GM12878 (cell line): ENCODE results near the gene SPTBN1. TPM values are rescaled to one million over a fixed set of nuclear protein-coding genes. Genes with fewer than 3 reads are reported as not detected.

Experiments
- ATAC-seq: fragments of 200-7000 bp; cut with Tn5 transposase; 3 replicates; pipeline ENCODE4 v1.9.1; 2020; ENCODE audit warnings: mild to moderate bottlenecking, moderate library complexity
- BruUV-seq: library from RNA; stranded (reverse); fragments of 400-500 nt; replicated peaks from 2 replicates; lab custom pipeline; 2021; lab: Mats Ljungman, UMichigan
- CTCF ChIA-PET: fragments of 300-600 bp; sonication (Branson Sonifier 250); formaldehyde crosslinking; extraction: SDS; loops from one replicate; lab custom pipeline; 2021; ENCODE audit warnings: inconsistent platforms; lab: Yijun Ruan, JAX
- POLR2A ChIA-PET: fragments of 350-600 bp; formaldehyde crosslinking; extraction: SDS; loops from one replicate; lab custom pipeline; 2021; ENCODE audit warnings: inconsistent platforms; lab: Charles Lee
- RAD21 ChIA-PET: fragments of 300-600 bp; sonication (Branson Sonifier 250); formaldehyde crosslinking; loops from one replicate; lab custom pipeline; 2023; ENCODE audit warnings: antibody characterized with exemption; ENCODE audit not compliant: unreplicated experiment; lab: Charles Lee
- SMC1A ChIA-PET: fragments of 300-600 bp; sonication (Branson Sonifier 250); formaldehyde crosslinking; loops from one replicate; lab custom pipeline; 2023; ENCODE audit not compliant: unreplicated experiment, uncharacterized antibody; lab: Charles Lee
- DNase-seq: peaks from one replicate; pipeline ENCODE4 v3.0.0-alpha.2; 2011; ENCODE audit warnings: low read depth, low spot score
- FAIRE-seq: peaks from 3 replicates; lab custom pipeline; 2011; peaks lifted over from hg19 to GRCh38; lab: Jason Lieb, UNC
- H2AFZ ChIP-seq: 2 replicates; pipeline ENCODE4 v1.6.0; 2011; ENCODE audit warnings: low read depth, low read length, control low read depth; ENCODE audit not compliant: control insufficient read depth
- H3K27ac ChIP-seq: 2 replicates; pipeline ENCODE4 v1.5.1; 2011; ENCODE audit warnings: control low read depth; ENCODE audit not compliant: control insufficient read depth, insufficient read depth
- H3K27me3 ChIP-seq, 2 experiments: replicated peaks in 1 of 2; 2 replicates each; pipeline versions ENCODE4 v1.6.0 to v1.6.1; 2011; ENCODE audit warnings: low read length in 1 of 2; ENCODE audit not compliant: control insufficient read depth in 2 of 2, insufficient read depth in 2 of 2
- H3K36me3 ChIP-seq, 2 experiments: 2 replicates each; pipeline ENCODE4 v1.5.1; 2011; ENCODE audit warnings: low read length in 1 of 2; ENCODE audit not compliant: control insufficient read depth in 2 of 2, insufficient read depth in 2 of 2
- H3K4me1 ChIP-seq: 2 replicates; pipeline ENCODE4 v1.6.1; 2011; ENCODE audit warnings: mild to moderate bottlenecking, low read length, moderate library complexity, mixed read lengths; ENCODE audit not compliant: control insufficient read depth, insufficient read depth
- H3K4me2 ChIP-seq: 2 replicates; pipeline ENCODE4 v1.6.0; 2011; ENCODE audit warnings: control low read depth; ENCODE audit not compliant: control insufficient read depth, insufficient read depth
- H3K4me3 ChIP-seq: fragments of 200-600 bp; sonication (generic); 2 replicates; pipeline ENCODE4 v1.5.1; 2016
- H3K79me2 ChIP-seq: 2 replicates; pipeline ENCODE4 v1.6.0; 2011; ENCODE audit warnings: low read length; ENCODE audit not compliant: control insufficient read depth, insufficient read depth
- H3K9ac ChIP-seq: 2 replicates; pipeline ENCODE4 v1.8.0; 2011; ENCODE audit warnings: low read length, control low read depth, mixed read lengths; ENCODE audit not compliant: control insufficient read depth, insufficient read depth
- H3K9me3 ChIP-seq: replicated peaks from 3 replicates; pipeline ENCODE4 v1.5.1; 2011; ENCODE audit warnings: mild to moderate bottlenecking, low read length; ENCODE audit not compliant: control insufficient read depth, insufficient read depth
- H4K20me1 ChIP-seq: 2 replicates; pipeline ENCODE4 v1.6.0; 2011; ENCODE audit not compliant: control insufficient read depth, insufficient read depth
- ASH2L ChIP-seq: fragments of 300-600, 200-600 bp; sonication (generic); IDR thresholded peaks from 2 replicates; pipeline ENCODE4 v1.6.1; 2017; ENCODE audit warnings: low read depth, mild to moderate bottlenecking, borderline replicate concordance
- EED ChIP-seq: sonication (generic); IDR thresholded peaks from 2 replicates; pipeline ENCODE4 v1.6.1; 2016; ENCODE audit warnings: antibody characterized with exemption, low read depth
- HDAC6 ChIP-seq: fragments of 200-600 bp; sonication (generic); IDR thresholded peaks from one replicate; pipeline ENCODE4 v1.8.0; 2017; ENCODE audit warnings: antibody characterized with exemption; ENCODE audit not compliant: unreplicated experiment
- HSF1 ChIP-seq: fragments of 150-350 bp; IDR thresholded peaks from 2 replicates; pipeline ENCODE4 v1.6.1; 2014; ENCODE audit warnings: mild to moderate bottlenecking, low read depth, low read length
- IRF3 ChIP-seq: fragments of 450-650 bp; IDR thresholded peaks from 2 replicates; pipeline ENCODE4 v1.6.1; 2014; ENCODE audit warnings: mild to moderate bottlenecking
- JUND ChIP-seq: IDR thresholded peaks from 2 replicates; pipeline ENCODE4 v1.6.1; 2012; ENCODE audit warnings: low read depth, mild to moderate bottlenecking, low read length, improper control_type of control experiment, moderate library complexity
- MYB ChIP-seq: fragments of 150-350 bp; IDR thresholded peaks from 2 replicates; pipeline ENCODE4 v1.6.1; 2014; ENCODE audit warnings: mild to moderate bottlenecking, low read depth, low read length, borderline replicate concordance
- PKNOX1 ChIP-seq: fragments of 450-650 bp; IDR thresholded peaks from 2 replicates; pipeline ENCODE4 v1.6.1; 2016; ENCODE audit warnings: mild to moderate bottlenecking
- RELB ChIP-seq: fragments of 450-650 bp; IDR thresholded peaks from 2 replicates; pipeline ENCODE4 v1.6.1; 2017; ENCODE audit warnings: low read depth, mild to moderate bottlenecking, moderate library complexity
- SMAD5 ChIP-seq: IDR thresholded peaks from 2 replicates; pipeline ENCODE4 v1.6.1; 2016; ENCODE audit warnings: antibody characterized with exemption, low read depth
- SMC3 ChIP-seq: IDR thresholded peaks from 2 replicates; pipeline ENCODE4 v1.6.1; 2011; ENCODE audit warnings: low read length, improper control_type of control experiment, borderline replicate concordance
- TCF3 ChIP-seq: IDR thresholded peaks from 2 replicates; pipeline ENCODE4 v1.6.1; 2012; ENCODE audit warnings: low read depth, mild to moderate bottlenecking, low read length, borderline replicate concordance; ENCODE audit not compliant: insufficient read depth
- ZBTB40 ChIP-seq: fragments of 450-650 bp; IDR thresholded peaks from 2 replicates; pipeline ENCODE4 v1.6.1; 2016; ENCODE audit warnings: mild to moderate bottlenecking, moderate library complexity, borderline replicate concordance
- ZNF24 ChIP-seq: fragments of 450-650 bp; IDR thresholded peaks from 2 replicates; pipeline ENCODE4 v1.6.1; 2017; ENCODE audit warnings: antibody characterized with exemption, mild to moderate bottlenecking
- ZZZ3 ChIP-seq: IDR thresholded peaks from 2 replicates; pipeline ENCODE4 v1.6.1; 2011; ENCODE audit warnings: low read depth; ENCODE audit not compliant: control insufficient read depth, insufficient read length
- WGBS: methylation state at CpG from one replicate; pipeline ENCODE4 v1.1.6; 2016; ENCODE audit warnings: low lambda C conversion rate; ENCODE audit not compliant: insufficient replicate concordance, insufficient coverage; ENCODE audit errors: missing lambda C conversion rate; 5-methylcytosine and 5-hydroxymethylcytosine counted together
- in situ Hi-C: fragments of 300-500 bp; cut with MboI; formaldehyde crosslinking; loops from 9 replicates; pipeline ENCODE4 v1.14.3; 2018; ENCODE audit warnings: mixed read lengths
- intact Hi-C: fragments of 100-400 bp; cut with micrococcal nuclease; formaldehyde crosslinking; loops from one replicate; pipeline ENCODE4 v1.14.2; 2022; ENCODE audit not compliant: unreplicated experiment
- polyA plus RNA-seq, 11 experiments: library from polyadenylated mRNA; depleted of rRNA in 4 of 11; unstranded in 6 of 11; stranded (reverse) in 5 of 11; fragments of >200 nt; fragmentation: Nextera tagmentation in 4 of 11; fragmentation: Illumina TruSeq in 1 of 11; extraction: Ambion mirVana in 4 of 11; extraction: Trizol in 1 of 11; gene quantifications; 1 replicate in 1 of 11; 2 replicates in 10 of 11; pipeline versions ENCODE4 v1.2.1 to v1.2.3, GENCODE V29; 2011 to 2016; ENCODE audit warnings: inconsistent platforms in 2 of 11, missing spikeins in 2 of 11, low read depth in 1 of 11
- total RNA-seq, 4 experiments: library from RNA; depleted of rRNA in 3 of 4; stranded (reverse); fragments of >200 nt in 3 of 4; fragmentation: Illumina TruSeq in 1 of 4; extraction: Trizol in 1 of 4; gene quantifications; 2 replicates each; pipeline versions ENCODE4 v1.2.1 to v1.2.3, GENCODE V29; 2013 to 2021

The SPTBN1 gene
- total and polyA plus RNA-seq, 10 of the 15 experiments (the other 5 are each of a cell fraction or from before 2014, with no cell fraction given): 20.6 to 154 (median 76.7) TPM

- no peak for DNase-seq
- in situ Hi-C loops: no loop called here
- no TSS peak for BruUV-seq
- H4K20me1 ChIP-seq: no peaks in the 10 kb centered on the region
- H2AFZ ChIP-seq: no peak overlapping the region
- ChIA-PET POLR2A (no interaction called here), CTCF (no interaction called here), RAD21 (interaction anchor here (1.4 kb wide), 1 partner anchor 18 kb away, joined by 3 read pairs; no protein-coding TSS in a partner anchor), SMC1A (interaction anchor here (4.8 kb wide), 1 partner anchor 125 kb away, joined by 28 read pairs; no protein-coding TSS in a partner anchor)
- no peak overlapping the region for H3K4me3 ChIP-seq
- H3K4me1 ChIP-seq: no peaks in the 10 kb centered on the region
- intact Hi-C loops: no loop called here
- no peak overlapping the region for H3K9ac ChIP-seq
- no peak overlapping the region for H3K4me2 ChIP-seq
- no peak for FAIRE-seq
- no peak for TF ChIP-seq ZNF24
- no peak for TF ChIP-seq HSF1
- TF ChIP-seq SMC3: no peak
- no peak for TF ChIP-seq TCF3
- no peak for TF ChIP-seq ZBTB40
- TF ChIP-seq MYB: no peak
- TF ChIP-seq IRF3: no peak
- TF ChIP-seq ZZZ3: no peak
- no peak for TF ChIP-seq PKNOX1
- no peak for TF ChIP-seq SMAD5
- no peak for TF ChIP-seq RELB
- no peak for TF ChIP-seq ASH2L
- TF ChIP-seq JUND: no peak
- no peak for TF ChIP-seq HDAC6
- no peak for TF ChIP-seq EED
- H3K9me3 ChIP-seq: no peaks in the 10 kb centered on the region
- H3K79me2 ChIP-seq: no peaks in the 10 kb centered on the region
- H3K27me3 ChIP-seq: no peaks in the 10 kb centered on the region
- 100% methylated on average over 3 of the region's 3 CpGs for WGBS
- no peak for ATAC-seq
- peaks cover 48 to 69% of the 10 kb centered on the region in 2 experiments for H3K36me3 ChIP-seq
- no peak overlapping the region for H3K27ac ChIP-seq
Measured at GRCh38 chr2:54648256-54648655, 192.1 kb downstream of the SPTBN1 start.
